ENCODE measurements around the gene CENPX. TPM values are rescaled to one million over a fixed set of nuclear protein-coding genes. Genes with fewer than 3 reads are reported as not detected.

Gene CENPX
- total RNA-seq, 1 donor from 2014 or later, result 41.3 TPM

DNA sequence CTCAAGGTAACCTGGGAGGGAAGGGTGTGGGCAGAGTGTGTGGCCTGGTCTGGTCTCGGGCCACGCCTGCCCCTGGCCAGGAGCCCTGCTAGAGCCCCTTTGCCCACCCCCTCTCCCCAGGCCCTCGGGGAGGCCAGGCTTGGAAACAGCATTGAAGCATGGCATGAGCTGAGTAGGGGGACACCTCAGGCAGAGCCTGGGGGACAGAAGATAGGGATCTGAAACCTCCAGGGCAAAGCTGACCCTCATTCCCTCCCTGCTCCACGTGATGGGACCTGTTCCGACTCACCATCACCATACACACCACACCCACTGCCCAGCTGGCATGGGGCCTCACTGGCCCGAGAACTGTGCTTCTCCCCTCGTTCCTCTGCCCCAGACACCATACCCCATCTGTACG lies 26.4 kb upstream of the CENPX start:
- H3K4me3 ChIP-seq, result no peak overlapping the region
- H3K27me3 ChIP-seq, result no peaks in the 10 kb centered on the region
- H3K9me3 ChIP-seq, result no peaks in the 10 kb centered on the region
- peaks cover 19 to 36% of the 10 kb centered on the region in 2 donors for H3K36me3 ChIP-seq
- H3K4me1 ChIP-seq, result peaks cover 18 to 19% of the 10 kb centered on the region in 2 donors
- H3K27ac ChIP-seq, result no peak overlapping the region
- TF ChIP-seq, protein P1, sequence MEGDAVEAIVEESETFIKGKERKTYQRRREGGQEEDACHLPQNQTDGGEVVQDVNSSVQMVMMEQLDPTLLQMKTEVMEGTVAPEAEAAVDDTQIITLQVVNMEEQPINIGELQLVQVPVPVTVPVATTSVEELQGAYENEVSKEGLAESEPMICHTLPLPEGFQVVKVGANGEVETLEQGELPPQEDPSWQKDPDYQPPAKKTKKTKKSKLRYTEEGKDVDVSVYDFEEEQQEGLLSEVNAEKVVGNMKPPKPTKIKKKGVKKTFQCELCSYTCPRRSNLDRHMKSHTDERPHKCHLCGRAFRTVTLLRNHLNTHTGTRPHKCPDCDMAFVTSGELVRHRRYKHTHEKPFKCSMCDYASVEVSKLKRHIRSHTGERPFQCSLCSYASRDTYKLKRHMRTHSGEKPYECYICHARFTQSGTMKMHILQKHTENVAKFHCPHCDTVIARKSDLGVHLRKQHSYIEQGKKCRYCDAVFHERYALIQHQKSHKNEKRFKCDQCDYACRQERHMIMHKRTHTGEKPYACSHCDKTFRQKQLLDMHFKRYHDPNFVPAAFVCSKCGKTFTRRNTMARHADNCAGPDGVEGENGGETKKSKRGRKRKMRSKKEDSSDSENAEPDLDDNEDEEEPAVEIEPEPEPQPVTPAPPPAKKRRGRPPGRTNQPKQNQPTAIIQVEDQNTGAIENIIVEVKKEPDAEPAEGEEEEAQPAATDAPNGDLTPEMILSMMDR (IDR thresholded peaks at IDR 0.05), result no peak
- intact Hi-C loops (cut with DNase I), result no loop called here
- DNase-seq (ENCODE audit: low spot score in 2 of 2), result no peak

DNA sequence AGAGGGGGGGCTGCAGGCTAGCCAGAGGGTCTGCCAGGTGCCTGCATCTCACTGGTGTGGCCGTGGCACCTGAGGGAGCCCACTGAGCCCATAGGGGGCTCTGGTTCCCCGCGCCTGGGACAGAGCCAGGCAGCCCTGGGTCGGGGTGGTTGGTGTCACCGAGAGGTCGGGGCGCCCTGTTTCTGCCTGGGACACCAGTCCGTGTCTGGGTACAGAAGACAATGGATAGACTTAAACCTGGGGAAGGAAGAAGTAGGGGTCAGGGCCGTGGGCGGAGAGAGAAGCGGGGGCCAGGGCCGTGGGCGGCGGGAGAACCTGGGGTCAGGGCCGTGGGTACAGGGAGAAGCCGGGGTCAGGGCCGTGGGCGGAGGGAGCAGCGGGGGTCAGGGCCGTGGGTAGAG lies 25.9 kb upstream of the CENPX start:
- Histone ChIP-seq H3K27me3 (no peaks in the 10 kb centered on the region), H3K36me3 (peaks cover 15 to 33% of the 10 kb centered on the region in 2 donors), H3K4me3 (no peak overlapping the region), H3K27ac (no peak overlapping the region), H3K4me1 (peaks cover 18 to 19% of the 10 kb centered on the region in 2 donors), H3K9me3 (no peaks in the 10 kb centered on the region)
- TF ChIP-seq, protein P1 (IDR thresholded peaks at IDR 0.05), result no peak
- intact Hi-C loops (cut with DNase I), result no loop called here
- no peak for DNase-seq (ENCODE audit: low spot score in 2 of 2)

DNA sequence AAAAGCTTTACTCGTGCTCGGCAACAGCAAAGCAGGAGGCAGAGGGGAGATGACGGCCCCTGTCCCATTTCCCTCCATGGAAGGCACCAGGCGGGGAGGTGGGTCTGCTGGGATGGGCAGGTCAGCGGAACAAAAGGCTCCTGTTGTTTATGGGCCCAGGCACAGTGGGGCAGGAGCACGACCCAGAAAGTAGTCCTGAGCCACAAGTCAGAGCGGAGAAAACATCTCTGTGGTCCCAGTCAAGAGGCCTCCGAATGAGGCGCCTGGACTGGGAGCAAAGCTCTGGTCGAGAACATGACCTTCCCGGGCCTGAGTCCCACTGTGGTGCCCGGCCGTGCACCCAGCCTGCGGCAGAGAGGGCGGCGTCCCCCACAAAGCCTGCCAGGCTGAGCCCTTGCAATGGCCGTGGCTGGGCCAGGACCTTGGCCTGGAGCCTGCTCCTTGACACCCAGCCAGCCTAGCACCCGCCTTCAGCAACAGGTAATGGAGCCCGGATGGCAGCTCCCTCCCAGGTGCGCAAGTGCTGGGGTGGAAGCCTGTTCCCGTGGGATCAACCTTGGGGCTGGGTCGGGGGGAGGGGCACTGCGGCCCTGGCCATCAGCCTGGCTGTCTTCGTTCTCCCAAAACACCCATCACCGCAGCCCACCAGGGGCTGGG lies 25.4 kb upstream of the CENPX start:
- Histone ChIP-seq H3K9me3 (no peaks in the 10 kb centered on the region), H3K4me1 (peaks cover 17 to 18% of the 10 kb centered on the region in 2 donors), H3K36me3 (peaks cover 15 to 33% of the 10 kb centered on the region in 2 donors), H3K4me3 (no peak overlapping the region), H3K27me3 (no peaks in the 10 kb centered on the region), H3K27ac (no peak overlapping the region)
- intact Hi-C loops (cut with DNase I), result no loop called here
- TF ChIP-seq, protein P1 (IDR thresholded peaks at IDR 0.05), result no peak
- no peak for DNase-seq (ENCODE audit: low spot score in 2 of 2)

DNA sequence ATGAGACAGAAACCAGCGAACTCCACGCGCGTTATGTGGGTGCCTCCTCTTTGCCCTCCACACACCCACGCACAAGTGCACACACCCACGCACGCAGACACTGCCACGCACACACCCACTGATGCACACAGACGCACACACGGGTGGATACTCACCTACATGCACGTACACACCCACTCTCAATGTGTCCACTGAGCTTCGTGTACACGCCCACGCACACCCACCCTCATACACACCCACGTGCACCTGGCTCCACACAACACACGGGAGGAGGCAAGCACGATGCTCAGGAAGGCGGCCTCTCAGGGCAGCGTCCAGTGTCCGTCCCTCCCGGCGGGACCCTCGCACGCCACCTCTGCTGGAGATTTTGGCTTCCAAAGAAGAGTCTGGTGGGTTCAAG lies 24.7 kb upstream of the CENPX start:
- no peak overlapping the region for H3K27ac ChIP-seq
- intact Hi-C loops (cut with DNase I), result no loop called here

DNA sequence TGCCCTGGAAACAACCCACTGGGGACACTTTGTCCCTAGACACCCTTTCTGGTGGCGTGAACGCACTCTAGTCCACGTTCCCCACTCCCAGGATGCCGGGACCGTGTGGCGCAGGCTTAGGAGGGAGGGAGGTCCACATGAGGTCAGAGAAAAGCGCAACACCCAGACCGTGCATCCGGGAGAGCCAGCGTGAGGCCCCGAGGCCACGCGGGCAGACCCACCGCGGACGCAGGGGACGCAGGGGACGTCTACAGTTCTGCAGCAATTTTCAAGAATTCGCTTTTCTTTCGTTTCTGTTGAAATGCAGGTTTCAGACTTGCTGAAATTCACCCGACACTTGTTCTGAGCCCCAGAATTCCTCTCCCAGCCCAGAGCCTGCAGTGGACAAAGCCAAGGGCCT lies 24.2 kb upstream of the CENPX start:
- TF ChIP-seq, protein P1 (IDR thresholded peaks at IDR 0.05), result no peak
- Histone ChIP-seq H3K4me3 (no peak overlapping the region), H3K27me3 (no peaks in the 10 kb centered on the region), H3K9me3 (no peaks in the 10 kb centered on the region), H3K36me3 (peaks cover 15 to 33% of the 10 kb centered on the region in 2 donors), H3K27ac (no peak overlapping the region), H3K4me1 (peaks cover 9 to 10% of the 10 kb centered on the region in 2 donors)
- no peak for DNase-seq (ENCODE audit: low spot score in 2 of 2)
- intact Hi-C loops (cut with DNase I), result no loop called here

More for the DNA sequence above, 24.7 kb upstream of the CENPX start:
- Histone ChIP-seq H3K27me3 (no peaks in the 10 kb centered on the region), H3K9me3 (no peaks in the 10 kb centered on the region), H3K4me3 (no peak overlapping the region), H3K36me3 (peaks cover 15 to 33% of the 10 kb centered on the region in 2 donors), H3K4me1 (peaks cover 11 to 12% of the 10 kb centered on the region in 2 donors)
- TF ChIP-seq, protein P1 (IDR thresholded peaks at IDR 0.05), result no peak
- no peak for DNase-seq (ENCODE audit: low spot score in 2 of 2)
